GOT3 (cell line): ENCODE results near the gene RAB12.
"Not testable (repeated sequence)": the region's sequence is repeated elsewhere in the genome, so short reads cannot be mapped to it uniquely, and the experiment has no call there.

Experiments
- DNase-seq: peaks from one replicate; lab custom pipeline; 2025; ENCODE audit warnings: mixed read lengths; lab: John Stamatoyannopoulos, UW

The RAB12 gene

GRCh38 chr18:8611916-8612576, 2.8 kb downstream of the RAB12 start:
- DNase-seq = no peak

- DNase-seq = no peak
Measured at GRCh38 chr18:8614875-8615274, 5.6 kb downstream of the RAB12 start.

- DNase-seq = no peak
Measured at GRCh38 chr18:8615397-8616027, 6.3 kb downstream of the RAB12 start.

GRCh38 chr18:8616028-8616401, 6.8 kb downstream of the RAB12 start:
- no peak for DNase-seq

GRCh38 chr18:8617907-8618306, 8.7 kb downstream of the RAB12 start:
- DNase-seq = no peak

- no peak for DNase-seq
Measured at GRCh38 chr18:8619041-8619440, 9.8 kb downstream of the RAB12 start.

- no peak for DNase-seq
Measured at GRCh38 chr18:8619835-8620577, 10.8 kb downstream of the RAB12 start.

GRCh38 chr18:8620845-8621244, 11.6 kb downstream of the RAB12 start:
- no peak for DNase-seq

- DNase-seq = not testable (repeated sequence)
Measured at GRCh38 chr18:8622625-8623024, 13.4 kb downstream of the RAB12 start.

- DNase-seq = no peak
Measured at GRCh38 chr18:8623549-8624106, 14.4 kb downstream of the RAB12 start.

GRCh38 chr18:8625461-8626092, 16.3 kb downstream of the RAB12 start:
- DNase-seq = no peak

GRCh38 chr18:8626414-8627106, 17.3 kb downstream of the RAB12 start:
- DNase-seq = no peak

GRCh38 chr18:8627107-8627472, 17.9 kb downstream of the RAB12 start:
- no peak for DNase-seq

- DNase-seq = no peak
Measured at GRCh38 chr18:8627540-8627939, 18.3 kb downstream of the RAB12 start.

- DNase-seq = no peak
Measured at GRCh38 chr18:8629602-8630001, 20.4 kb downstream of the RAB12 start.

- no peak for DNase-seq
Measured at GRCh38 chr18:8630546-8630945, 21.3 kb downstream of the RAB12 start.

GRCh38 chr18:8631265-8631664, 22.0 kb downstream of the RAB12 start:
- DNase-seq = no peak

- DNase-seq = no peak
Measured at GRCh38 chr18:8632386-8632785, 23.1 kb downstream of the RAB12 start.

- no peak for DNase-seq
Measured at GRCh38 chr18:8634508-8634907, 25.3 kb downstream of the RAB12 start.

- DNase-seq = no peak
Measured at GRCh38 chr18:8635087-8635486, 25.9 kb downstream of the RAB12 start.

- DNase-seq = no peak
Measured at GRCh38 chr18:8639762-8640161, 30.5 kb downstream of the RAB12 start.

GRCh38 chr18:8643326-8643878, 34.2 kb downstream of the RAB12 start:
- DNase-seq = no peak
